DOHH2 (cell line): ENCODE measurements around the gene XPA.

ENCODE experiments used
- CTCF ChIP-seq: fragments of 200-600 bp; sonication (generic); IDR thresholded peaks from one replicate; pipeline ENCODE4 v1.5.1; 2014; ENCODE audit warnings: antibody characterized with exemption, mild to moderate bottlenecking, low read depth, low read length; ENCODE audit not compliant: poor library complexity, severe bottlenecking
- EZH2phosphoT487 ChIP-seq: fragments of 200-600 bp; sonication (generic); IDR thresholded peaks from 2 replicates; pipeline ENCODE4 v1.6.1; 2017; ENCODE audit warnings: borderline replicate concordance, mild to moderate bottlenecking, antibody characterized with exemption, low read length, moderate library complexity, mixed read lengths

- TF ChIP-seq EZH2phosphoT487: no peak
- no peak for TF ChIP-seq CTCF
Measured at GRCh38 chr9:97670586-97670985, 26.6 kb downstream of the XPA start.
